ENCODE data around the gene CDK11A. TPM values are rescaled to one million over a fixed set of nuclear protein-coding genes. Genes with fewer than 3 reads are reported as not detected.

The CDK11A gene
- total and polyA plus RNA-seq, 5 donors from 2014 or later: 10.2 to 212 (median 15.6) TPM

Other genes with a start within 250 kb of the CDK11A start
- gene ATAD3A, start 212.2 kb downstream of the CDK11A start, total RNA-seq: 20.0 TPM
- gene ATAD3A, start 212.2 kb downstream of the CDK11A start, polyA plus RNA-seq: 1 to 10 TPM; 6.2 to 8.1 (median 7.5) TPM
- gene TMEM240, start 183.7 kb downstream of the CDK11A start, total RNA-seq: not detected
- not detected for gene TMEM240, start 183.7 kb downstream of the CDK11A start, polyA plus RNA-seq
- 104 TPM for gene SSU72, start 149.5 kb downstream of the CDK11A start, total RNA-seq
- gene SSU72, start 149.5 kb downstream of the CDK11A start, polyA plus RNA-seq: 100 to 1,000 TPM; 185 to 279 (median 217) TPM
- 0.96 TPM for gene FNDC10, start 124.2 kb downstream of the CDK11A start, total RNA-seq
- under 1 TPM; 0.21 to 0.37 (median 0.29) TPM for gene FNDC10, start 124.2 kb downstream of the CDK11A start, polyA plus RNA-seq
- gene MIB2, start 108.9 kb downstream of the CDK11A start, total RNA-seq: 58.2 TPM
- gene MIB2, start 108.9 kb downstream of the CDK11A start, polyA plus RNA-seq: 10 to 100 TPM; 15.9 to 20.6 (median 19.0) TPM
- gene MMP23B, start 92.2 kb downstream of the CDK11A start, total RNA-seq: 4.1 TPM
- gene MMP23B, start 92.2 kb downstream of the CDK11A start, polyA plus RNA-seq: under 1 TPM in 2 of 4 donors, not detected in 2; 0.18 to 0.21 TPM
- gene CDK11B, start 65.4 kb downstream of the CDK11A start, total RNA-seq: 47.2 TPM
- 10 to 100 TPM in 1 of 4 donors, 1 to 10 TPM in 3; 9.3 to 11.3 (median 9.7) TPM for gene CDK11B, start 65.4 kb downstream of the CDK11A start, polyA plus RNA-seq
- 77.6 TPM for gene SLC35E2B, start 31.6 kb downstream of the CDK11A start, total RNA-seq
- 10 to 100 TPM; 25.8 to 32.0 (median 30.6) TPM for gene SLC35E2B, start 31.6 kb downstream of the CDK11A start, polyA plus RNA-seq
- 52.6 TPM for gene NADK, start 54.1 kb upstream of the CDK11A start, total RNA-seq
- gene NADK, start 54.1 kb upstream of the CDK11A start, polyA plus RNA-seq: 10 to 100 TPM; 18.7 to 27.1 (median 21.2) TPM
- gene GNB1, start 166.7 kb upstream of the CDK11A start, total RNA-seq: 242 TPM
- 100 to 1,000 TPM in 2 of 4 donors, 10 to 100 TPM in 2; 47.0 to 106 (median 78.3) TPM for gene GNB1, start 166.7 kb upstream of the CDK11A start, polyA plus RNA-seq
- not detected for gene CALML6, start 190.9 kb upstream of the CDK11A start, total RNA-seq
- not detected for gene CALML6, start 190.9 kb upstream of the CDK11A start, polyA plus RNA-seq
- 0.62 TPM for gene TMEM52, start 194.9 kb upstream of the CDK11A start, total RNA-seq
- under 1 TPM in 1 of 4 donors, not detected in 3; 0.50 TPM for gene TMEM52, start 194.9 kb upstream of the CDK11A start, polyA plus RNA-seq

Data from CD4-positive, CD25-positive, alpha-beta regulatory T cell (primary cell).